Thyroid gland (tissue), 4 donors: ENCODE results near the gene KTN1.

Experiments
- POLR2A ChIP-seq, 2 donors: fragments of 450-650 bp; IDR thresholded peaks; one replicate each; pipeline ENCODE4 v1.6.1; 2017; ENCODE audit warnings: antibody characterized with exemption in 2 of 2, mild to moderate bottlenecking in 2 of 2, moderate library complexity in 1 of 2
- TF ChIP-seq, protein P1 (sequence below), 6 experiments: fragments of 200-600 bp in 3 of 6; fragments of 450-650 bp in 3 of 6; sonication (generic) in 3 of 6; IDR thresholded peaks; one replicate each; pipeline ENCODE4 v1.5.1; 2016 to 2019; ENCODE audit warnings: antibody characterized with exemption in 6 of 6, mild to moderate bottlenecking in 2 of 6, inconsistent platforms in 1 of 6, moderate library complexity in 1 of 6

DNA sequence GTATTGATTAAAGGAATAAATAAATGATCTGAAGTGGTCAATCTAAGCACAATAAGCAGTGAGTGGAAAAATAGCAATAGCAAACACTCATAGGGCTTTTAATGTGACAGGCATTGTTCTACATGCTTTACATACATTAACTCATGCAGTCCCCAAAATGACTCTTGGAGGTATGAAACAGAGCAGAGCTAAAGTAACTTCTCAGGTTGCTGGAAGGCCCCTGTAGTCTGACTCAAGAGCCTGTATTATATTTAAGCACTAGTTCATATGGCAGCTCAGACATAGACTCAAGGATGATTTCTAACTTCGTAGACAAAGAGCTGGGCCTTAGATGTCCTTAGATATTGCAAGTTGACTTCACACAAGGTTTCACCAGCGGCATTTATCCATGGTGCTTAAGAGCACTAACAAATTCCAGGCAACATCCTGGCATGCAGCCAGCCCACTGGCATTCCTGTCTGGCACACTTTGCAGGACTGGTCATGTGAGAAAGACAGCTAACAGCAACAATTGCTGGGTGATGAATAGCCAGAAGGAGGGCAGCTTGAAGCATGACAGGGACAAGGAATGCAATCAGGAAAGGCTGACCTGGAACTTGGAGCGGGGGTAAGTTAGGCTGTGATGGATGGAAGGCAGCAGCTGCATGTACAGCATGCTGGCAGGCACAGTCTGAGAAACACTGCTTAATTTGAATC is 22.9 kb upstream of the KTN1 start:
- TF ChIP-seq, protein P1, sequence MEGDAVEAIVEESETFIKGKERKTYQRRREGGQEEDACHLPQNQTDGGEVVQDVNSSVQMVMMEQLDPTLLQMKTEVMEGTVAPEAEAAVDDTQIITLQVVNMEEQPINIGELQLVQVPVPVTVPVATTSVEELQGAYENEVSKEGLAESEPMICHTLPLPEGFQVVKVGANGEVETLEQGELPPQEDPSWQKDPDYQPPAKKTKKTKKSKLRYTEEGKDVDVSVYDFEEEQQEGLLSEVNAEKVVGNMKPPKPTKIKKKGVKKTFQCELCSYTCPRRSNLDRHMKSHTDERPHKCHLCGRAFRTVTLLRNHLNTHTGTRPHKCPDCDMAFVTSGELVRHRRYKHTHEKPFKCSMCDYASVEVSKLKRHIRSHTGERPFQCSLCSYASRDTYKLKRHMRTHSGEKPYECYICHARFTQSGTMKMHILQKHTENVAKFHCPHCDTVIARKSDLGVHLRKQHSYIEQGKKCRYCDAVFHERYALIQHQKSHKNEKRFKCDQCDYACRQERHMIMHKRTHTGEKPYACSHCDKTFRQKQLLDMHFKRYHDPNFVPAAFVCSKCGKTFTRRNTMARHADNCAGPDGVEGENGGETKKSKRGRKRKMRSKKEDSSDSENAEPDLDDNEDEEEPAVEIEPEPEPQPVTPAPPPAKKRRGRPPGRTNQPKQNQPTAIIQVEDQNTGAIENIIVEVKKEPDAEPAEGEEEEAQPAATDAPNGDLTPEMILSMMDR (IDR thresholded peaks at IDR 0.05) = no peak
- TF ChIP-seq POLR2A (IDR thresholded peaks at IDR 0.05) = peak in 1 of 2 donors; percentile 8
